Ureter (tissue), 1 donor: ENCODE results near the gene TEFM. TPM values are rescaled to one million over a fixed set of nuclear protein-coding genes. Genes with fewer than 3 reads are reported as not detected.
"Not testable (repeated sequence)": the region's sequence is repeated elsewhere in the genome, so short reads cannot be mapped to it uniquely, and the experiment has no call there.

Experiments used
- DNase-seq: peaks from one replicate; pipeline ENCODE4 v3.0.0-alpha.2; 2020; ENCODE audit warnings: low spot score
- total RNA-seq: library from RNA; stranded (reverse); gene quantifications from one replicate; pipeline ENCODE4 v1.2.4, GENCODE V29; 2023
- donor health status: DM: yes; HTN: yes; CAD: no.

The TEFM gene
- total RNA-seq, 1 donor from 2014 or later, result 18.2 TPM

GRCh38 chr17:30921544-30922196 is 15.6 kb upstream of the TEFM start, which contains the start of gene ADAP2:
Gene ADAP2, plus strand, starts transcription at chr17:30921945. Its CDS starts 70 bp downstream, at chr17:30922015.
- DNase-seq, result peak; percentile 50

GRCh38 chr17:30920683-30921543 is 14.9 kb upstream of the TEFM start:
- no peak for DNase-seq

- no peak for DNase-seq
These were observed 14.2 kb upstream of the TEFM start for GRCh38 chr17:30920282-30920681.

- no peak for DNase-seq
These were observed 11.0 kb upstream of the TEFM start for GRCh38 chr17:30917050-30917449.

GRCh38 chr17:30915833-30916611 is 10.0 kb upstream of the TEFM start:
- DNase-seq, result no peak

- no peak for DNase-seq
These were observed 7.9 kb upstream of the TEFM start for GRCh38 chr17:30913955-30914354.

- DNase-seq, result not testable (repeated sequence)
These were observed 4.1 kb upstream of the TEFM start for GRCh38 chr17:30910151-30910550.

- DNase-seq, result no peak
These were observed 2.8 kb upstream of the TEFM start for GRCh38 chr17:30908717-30909420.

- no peak for DNase-seq
These were observed 317 bp downstream of the TEFM start for GRCh38 chr17:30905742-30906100.

GRCh38 chr17:30897311-30897710 is 8.7 kb downstream of the TEFM start:
- DNase-seq, result no peak

- DNase-seq, result no peak
These were observed 11.8 kb downstream of the TEFM start for GRCh38 chr17:30894236-30894635.

- no peak for DNase-seq
These were observed 19.9 kb downstream of the TEFM start for GRCh38 chr17:30886187-30886586.

- no peak for DNase-seq
These were observed 37.0 kb downstream of the TEFM start for GRCh38 chr17:30869005-30869404.

- DNase-seq, result no peak
These were observed 41.4 kb downstream of the TEFM start for GRCh38 chr17:30864636-30865035.

GRCh38 chr17:30858556-30859250 is 47.3 kb downstream of the TEFM start:
- DNase-seq, result no peak

GRCh38 chr17:30854146-30854545 is 51.9 kb downstream of the TEFM start:
- DNase-seq, result no peak

Other genes starting within 250 kb of the TEFM start
- 14.4 TPM for gene CRLF3, start 81.5 kb downstream of the TEFM start, total RNA-seq
- 3.0 TPM for gene ATAD5, start 74.3 kb downstream of the TEFM start, total RNA-seq
- gene ADAP2, start 15.7 kb upstream of the TEFM start, total RNA-seq, result 8.5 TPM
- 22.3 TPM for gene RNF135, start 64.8 kb upstream of the TEFM start, total RNA-seq
- 112 TPM for gene NF1, start 188.7 kb upstream of the TEFM start, total RNA-seq